ENCODE data around the gene KRT6B.
"Not testable (repeated sequence)": the region's sequence is repeated elsewhere in the genome, so short reads cannot be mapped to it uniquely, and the experiment has no call there.

DNA sequence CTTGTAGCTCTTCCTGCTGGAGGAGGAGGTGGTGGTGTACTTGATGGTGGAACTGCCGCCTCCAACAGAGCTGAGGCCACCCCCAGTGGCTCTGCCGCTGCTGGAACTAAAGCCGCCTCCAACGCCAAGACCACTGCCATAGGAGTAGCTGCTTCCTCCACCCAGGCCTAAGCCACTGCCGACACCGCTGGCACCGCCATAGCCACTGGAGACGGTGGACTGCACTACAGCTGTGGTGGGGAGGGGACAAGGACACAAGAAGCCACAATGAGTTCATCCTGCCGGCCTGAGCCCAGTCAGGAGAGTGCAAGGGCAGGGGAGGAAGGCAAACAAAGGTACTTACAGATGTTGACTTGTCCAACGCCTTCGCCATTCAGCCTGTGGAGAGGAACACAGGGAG, 4.8 kb downstream of the KRT6B start:
- TF ChIP-seq, protein P1, sequence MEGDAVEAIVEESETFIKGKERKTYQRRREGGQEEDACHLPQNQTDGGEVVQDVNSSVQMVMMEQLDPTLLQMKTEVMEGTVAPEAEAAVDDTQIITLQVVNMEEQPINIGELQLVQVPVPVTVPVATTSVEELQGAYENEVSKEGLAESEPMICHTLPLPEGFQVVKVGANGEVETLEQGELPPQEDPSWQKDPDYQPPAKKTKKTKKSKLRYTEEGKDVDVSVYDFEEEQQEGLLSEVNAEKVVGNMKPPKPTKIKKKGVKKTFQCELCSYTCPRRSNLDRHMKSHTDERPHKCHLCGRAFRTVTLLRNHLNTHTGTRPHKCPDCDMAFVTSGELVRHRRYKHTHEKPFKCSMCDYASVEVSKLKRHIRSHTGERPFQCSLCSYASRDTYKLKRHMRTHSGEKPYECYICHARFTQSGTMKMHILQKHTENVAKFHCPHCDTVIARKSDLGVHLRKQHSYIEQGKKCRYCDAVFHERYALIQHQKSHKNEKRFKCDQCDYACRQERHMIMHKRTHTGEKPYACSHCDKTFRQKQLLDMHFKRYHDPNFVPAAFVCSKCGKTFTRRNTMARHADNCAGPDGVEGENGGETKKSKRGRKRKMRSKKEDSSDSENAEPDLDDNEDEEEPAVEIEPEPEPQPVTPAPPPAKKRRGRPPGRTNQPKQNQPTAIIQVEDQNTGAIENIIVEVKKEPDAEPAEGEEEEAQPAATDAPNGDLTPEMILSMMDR (IDR thresholded peaks at IDR 0.05), result not testable (repeated sequence)
- TF ChIP-seq EP300, POLR2A (IDR thresholded peaks at IDR 0.05): not testable (repeated sequence)

All from ovary (tissue), 3 donors.